HEK293T (cell line): ENCODE data around the gene EYA3.

Experiments
- ARNT ChIP-seq: fragments of 450-650 bp; IDR thresholded peaks from 2 replicates; pipeline ENCODE4 v1.6.1; 2017; ENCODE audit warnings: mild to moderate bottlenecking
- BHLHE40 ChIP-seq: fragments of 450-650 bp; IDR thresholded peaks from 2 replicates; pipeline ENCODE4 v1.6.1; 2016; ENCODE audit warnings: mild to moderate bottlenecking, moderate library complexity, borderline replicate concordance
- CTBP1 ChIP-seq: fragments of 450-650 bp; IDR thresholded peaks from 2 replicates; pipeline ENCODE4 v1.6.1; 2016; ENCODE audit warnings: borderline replicate concordance
- ELF4 ChIP-seq: fragments of 450-650 bp; IDR thresholded peaks from 2 replicates; pipeline ENCODE4 v1.6.1; 2017; ENCODE audit warnings: antibody characterized with exemption
- FOXA1 ChIP-seq: fragments of 450-650 bp; IDR thresholded peaks from 2 replicates; pipeline ENCODE4 v1.6.1; 2016; ENCODE audit warnings: mild to moderate bottlenecking
- FOXM1 ChIP-seq: fragments of 450-650 bp; IDR thresholded peaks from 2 replicates; pipeline ENCODE4 v1.6.1; 2017; ENCODE audit warnings: mild to moderate bottlenecking, borderline replicate concordance
- L3MBTL2 ChIP-seq: fragments of 450-650 bp; conservative IDR thresholded peaks from 2 replicates; pipeline ENCODE4 v1.6.1; 2016; ENCODE audit warnings: mild to moderate bottlenecking
- NFRKB ChIP-seq: fragments of 450-650 bp; IDR thresholded peaks from 2 replicates; pipeline ENCODE4 v1.6.1; 2016; ENCODE audit warnings: mild to moderate bottlenecking, moderate library complexity
- SP1 ChIP-seq: fragments of 450-650 bp; IDR thresholded peaks from 2 replicates; pipeline ENCODE4 v1.6.1; 2017
- SUZ12 ChIP-seq: fragments of 450-650 bp; IDR thresholded peaks from 2 replicates; pipeline ENCODE4 v1.6.1; 2016; ENCODE audit warnings: mild to moderate bottlenecking
- TARDBP ChIP-seq: fragments of 450-650 bp; IDR thresholded peaks from 2 replicates; pipeline ENCODE4 v1.6.1; 2016
- ZNF384 ChIP-seq: fragments of 450-650 bp; IDR thresholded peaks from 2 replicates; pipeline ENCODE4 v1.6.1; 2016
- TF ChIP-seq, protein P1 (sequence below): fragments of 450-650 bp; IDR thresholded peaks from 2 replicates; pipeline ENCODE4 v1.6.1; 2016

DNA sequence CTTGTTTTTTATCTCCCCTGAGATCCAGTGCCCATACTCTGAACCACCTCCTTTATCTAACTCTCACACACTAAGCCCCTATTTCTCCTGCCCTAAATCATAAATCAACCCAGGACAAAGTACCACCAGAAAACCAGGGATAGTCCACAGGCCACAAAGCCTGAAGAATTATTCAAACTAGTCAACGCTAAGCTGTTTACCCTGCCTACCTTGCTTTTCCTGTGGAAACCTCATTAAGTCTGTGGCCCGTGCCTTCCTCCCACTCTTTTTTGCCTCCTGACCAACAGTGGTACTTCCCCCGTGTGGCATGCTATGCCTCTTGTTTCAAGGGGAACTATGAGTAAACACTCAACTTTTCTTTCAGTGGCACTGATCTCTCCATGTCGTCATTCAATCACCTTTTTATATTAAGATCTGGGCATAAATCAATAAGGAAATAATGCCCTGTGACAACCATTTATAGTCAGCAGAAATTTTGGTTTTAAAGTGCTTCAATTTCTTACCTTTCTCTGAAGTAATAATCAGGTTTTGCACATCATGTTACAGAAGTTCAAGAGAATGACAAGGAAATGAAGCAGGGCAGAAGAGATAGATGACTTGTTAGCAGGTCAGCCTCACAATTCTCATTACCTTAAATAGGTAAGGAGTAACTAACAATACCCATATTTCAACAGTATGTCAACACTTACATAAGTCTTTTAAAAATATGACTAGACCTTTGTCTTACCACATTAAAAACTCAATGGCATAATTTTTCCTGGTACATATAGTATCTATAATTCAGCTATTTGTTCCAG lies 32.1 kb downstream of the EYA3 start:
- TF ChIP-seq BHLHE40 (no peak), SP1 (no peak), SUZ12 (no peak), FOXM1 (no peak), ARNT (no peak), FOXA1 (no peak), L3MBTL2 (no peak), NFRKB (no peak), ELF4 (no peak), ZNF384 (no peak), CTBP1 (no peak), TARDBP (no peak)
- TF ChIP-seq, protein P1, sequence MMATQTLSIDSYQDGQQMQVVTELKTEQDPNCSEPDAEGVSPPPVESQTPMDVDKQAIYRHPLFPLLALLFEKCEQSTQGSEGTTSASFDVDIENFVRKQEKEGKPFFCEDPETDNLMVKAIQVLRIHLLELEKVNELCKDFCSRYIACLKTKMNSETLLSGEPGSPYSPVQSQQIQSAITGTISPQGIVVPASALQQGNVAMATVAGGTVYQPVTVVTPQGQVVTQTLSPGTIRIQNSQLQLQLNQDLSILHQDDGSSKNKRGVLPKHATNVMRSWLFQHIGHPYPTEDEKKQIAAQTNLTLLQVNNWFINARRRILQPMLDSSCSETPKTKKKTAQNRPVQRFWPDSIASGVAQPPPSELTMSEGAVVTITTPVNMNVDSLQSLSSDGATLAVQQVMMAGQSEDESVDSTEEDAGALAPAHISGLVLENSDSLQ: no peak
